Ovary (tissue), 9 donors: ENCODE measurements around the gene LILRB1. TPM values are rescaled to one million over a fixed set of nuclear protein-coding genes. Genes with fewer than 3 reads are reported as not detected.

Experiments
- DNase-seq, 5 donors: peaks; one replicate each; pipeline ENCODE4 v3.0.0-alpha.2; 2019 to 2020
- H3K27ac ChIP-seq, 2 donors: fragments of 200-600 bp; one replicate each; pipeline versions ENCODE4 v1.5.1 to v1.8.0; 2019 to 2022
- H3K27me3 ChIP-seq: fragments of 200-600 bp; one replicate; pipeline ENCODE4 v1.8.0; 2022
- H3K36me3 ChIP-seq: fragments of 200-600 bp; sonication (generic); one replicate; pipeline ENCODE4 v1.5.1; 2019
- H3K4me1 ChIP-seq: one replicate; pipeline ENCODE4 v1.8.1; 2013; ENCODE audit warnings: mild to moderate bottlenecking, moderate library complexity; ENCODE audit not compliant: insufficient read depth
- H3K4me3 ChIP-seq: fragments of 200-600 bp; sonication (generic); one replicate; pipeline ENCODE4 v1.5.1; 2017
- H3K9me3 ChIP-seq, 2 donors: fragments of 200-600 bp in 1 of 2; sonication (generic) in 1 of 2; one replicate each; pipeline versions ENCODE4 v1.5.1 to v1.8.1; 2013 to 2019; ENCODE audit warnings: mild to moderate bottlenecking in 1 of 2, moderate library complexity in 1 of 2
- EP300 ChIP-seq: sonication (generic); formaldehyde crosslinking; IDR thresholded peaks from one replicate; pipeline ENCODE4 v1.6.1; 2017; ENCODE audit warnings: antibody characterized with exemption
- POLR2A ChIP-seq: fragments of 450-650 bp; IDR thresholded peaks from one replicate; pipeline ENCODE4 v1.6.1; 2017; ENCODE audit warnings: antibody characterized with exemption, mild to moderate bottlenecking, moderate library complexity
- WGBS, 3 donors: extraction: QIAGEN DNeasy Blood & Tissue Kit in 1 of 3; methylation state at CpG; one replicate each; pipeline versions ENCODE4 v1.1.5 to v1.1.7; 2013 to 2017; 5-methylcytosine and 5-hydroxymethylcytosine counted together
- intact Hi-C, 4 donors: fragments of 100-400 bp; cut with DNase I; formaldehyde crosslinking; loops; one replicate each; pipeline versions ENCODE4 v1.11.0 to v1.15.1; 2022 to 2023
- polyA plus RNA-seq, 2 donors: library from polyadenylated mRNA; stranded (reverse); fragments of 200-250 nt in 1 of 2; fragments of 350-450 nt in 1 of 2; fragmentation: Illumina TruSeq in 1 of 2; extraction: RNeasy Lipid Tissue Mini Kit (QIAGEN cat#74804) in 1 of 2; gene quantifications; one replicate each; pipeline ENCODE4 v1.2.3, GENCODE V29; 2013 to 2014
- total RNA-seq, 7 donors: library from RNA; depleted of rRNA in 2 of 7; stranded (reverse); fragments of >200 nt in 2 of 7; fragmentation: NEBNext Ultra II Directional in 3 of 7; extraction: Animal tissue kit (Norgen Biotek cat#: 25700) in 3 of 7; gene quantifications; one replicate each; pipeline versions ENCODE4 v1.1.0 to v1.2.4, GENCODE V29; 2016 to 2023
- TF ChIP-seq, protein P1 (sequence below), 3 donors: fragments of 450-650 bp in 2 of 3; fragments of 200-600 bp in 1 of 3; IDR thresholded peaks; one replicate each; pipeline versions ENCODE4 v1.5.1 to v1.8.0; 2016 to 2022; ENCODE audit warnings: antibody characterized with exemption in 3 of 3, mild to moderate bottlenecking in 1 of 3
- donor health status: DM: no; HTN: no; CAD: no; lungs with moderate emphysema.
- donor health status: DM: no; HTN: no; CAD: no.
- donor health status: Bipolar disorder and iron deficiency.
- donor health status: DM: yes; HTN: yes; CAD: no.
- donor health status: DM: no; HTN: no; CAD: no.
- donor health status: DM: yes; HTN: yes; CAD: no.

LILRB1 gene
- total and polyA plus RNA-seq, 9 donors, result 0.60 to 12.1 (median 1.6) TPM

DNA sequence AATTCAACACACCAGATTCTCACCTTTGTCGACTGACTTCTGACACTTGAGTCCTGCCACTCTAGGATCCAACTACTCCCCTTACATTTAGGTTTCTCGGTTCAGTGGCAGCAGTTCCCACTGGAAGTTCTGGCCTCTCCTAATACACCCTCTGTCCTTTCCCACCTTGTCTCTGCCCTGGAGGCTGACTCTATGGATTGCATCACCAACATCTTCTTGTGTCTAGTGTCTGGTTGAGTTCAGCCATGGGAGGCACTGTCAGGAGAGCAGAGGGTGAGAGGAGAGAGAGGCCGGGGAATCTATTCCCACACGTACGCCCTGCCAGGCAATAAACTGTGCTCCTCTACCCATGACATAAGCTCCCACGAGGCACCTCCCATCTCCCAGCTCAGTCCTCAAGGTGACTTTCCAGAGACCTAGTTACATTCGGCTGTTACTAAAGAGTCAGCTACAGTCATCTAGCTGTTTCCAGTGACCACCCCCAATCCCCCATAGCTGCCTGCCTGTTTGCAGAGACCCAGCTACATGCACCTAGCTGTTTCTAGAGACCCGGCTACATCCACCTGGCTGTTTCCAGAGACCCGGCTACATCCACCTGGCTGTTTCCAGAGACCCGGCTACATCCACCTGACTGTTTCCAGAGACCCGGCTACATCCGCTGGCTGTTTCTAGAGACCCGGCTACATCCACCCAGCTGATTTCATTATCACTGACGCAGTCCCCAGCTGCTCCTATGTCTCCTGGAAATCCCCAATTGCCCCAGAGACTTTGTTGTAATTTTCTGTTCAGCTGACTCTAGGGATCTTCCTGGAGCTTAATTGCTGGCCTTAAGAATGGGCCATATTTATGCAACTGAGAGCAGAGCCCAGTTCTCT, 24.4 kb downstream of the LILRB1 start:
- Histone ChIP-seq H3K27me3 (no peaks in the 10 kb centered on the region), H3K4me1 (no peaks in the 10 kb centered on the region), H3K27ac (no peak overlapping the region), H3K36me3 (no peaks in the 10 kb centered on the region), H3K4me3 (no peak overlapping the region), H3K9me3 (no peaks in the 10 kb centered on the region)
- WGBS, 3 donors, result 60 to 75% (median 65%) methylated on average over 14 of the region's 14 CpGs
- intact Hi-C loops, result no loop called here
- TF ChIP-seq EP300 (no peak), POLR2A (no peak)
- TF ChIP-seq, protein P1, sequence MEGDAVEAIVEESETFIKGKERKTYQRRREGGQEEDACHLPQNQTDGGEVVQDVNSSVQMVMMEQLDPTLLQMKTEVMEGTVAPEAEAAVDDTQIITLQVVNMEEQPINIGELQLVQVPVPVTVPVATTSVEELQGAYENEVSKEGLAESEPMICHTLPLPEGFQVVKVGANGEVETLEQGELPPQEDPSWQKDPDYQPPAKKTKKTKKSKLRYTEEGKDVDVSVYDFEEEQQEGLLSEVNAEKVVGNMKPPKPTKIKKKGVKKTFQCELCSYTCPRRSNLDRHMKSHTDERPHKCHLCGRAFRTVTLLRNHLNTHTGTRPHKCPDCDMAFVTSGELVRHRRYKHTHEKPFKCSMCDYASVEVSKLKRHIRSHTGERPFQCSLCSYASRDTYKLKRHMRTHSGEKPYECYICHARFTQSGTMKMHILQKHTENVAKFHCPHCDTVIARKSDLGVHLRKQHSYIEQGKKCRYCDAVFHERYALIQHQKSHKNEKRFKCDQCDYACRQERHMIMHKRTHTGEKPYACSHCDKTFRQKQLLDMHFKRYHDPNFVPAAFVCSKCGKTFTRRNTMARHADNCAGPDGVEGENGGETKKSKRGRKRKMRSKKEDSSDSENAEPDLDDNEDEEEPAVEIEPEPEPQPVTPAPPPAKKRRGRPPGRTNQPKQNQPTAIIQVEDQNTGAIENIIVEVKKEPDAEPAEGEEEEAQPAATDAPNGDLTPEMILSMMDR (IDR thresholded peaks at IDR 0.05), result no peak
- no peak for DNase-seq

- intact Hi-C loops, result no loop called here
- H3K9me3 ChIP-seq, result no peaks in the 10 kb centered on the region
- no peak for DNase-seq
- H3K4me1 ChIP-seq, result no peaks in the 10 kb centered on the region
- TF ChIP-seq, protein P1 (IDR thresholded peaks at IDR 0.05), result no peak
- TF ChIP-seq EP300 (no peak), POLR2A (no peak)
- 70 to 75% (median 73%) methylated on average over 6 of the region's 6 CpGs for WGBS, 3 donors
- no peaks in the 10 kb centered on the region for H3K27me3 ChIP-seq
- H3K27ac ChIP-seq, result no peak overlapping the region
- H3K4me3 ChIP-seq, result no peak overlapping the region
- no peaks in the 10 kb centered on the region for H3K36me3 ChIP-seq
These were observed 29.0 kb downstream of the LILRB1 start for GRCh38 chr19:54659300-54659699.

- intact Hi-C loops, result no loop called here
- TF ChIP-seq POLR2A (no peak), EP300 (no peak)
- TF ChIP-seq, protein P1 (IDR thresholded peaks at IDR 0.05), result no peak
- H3K27me3 ChIP-seq, result no peaks in the 10 kb centered on the region
These were observed 30.0 kb downstream of the LILRB1 start for GRCh38 chr19:54660306-54660705.

GRCh38 chr19:54660964-54661363, 30.7 kb downstream of the LILRB1 start:
- Histone ChIP-seq H3K27ac (no peak overlapping the region), H3K4me1 (no peaks in the 10 kb centered on the region), H3K27me3 (no peaks in the 10 kb centered on the region), H3K36me3 (no peaks in the 10 kb centered on the region), H3K9me3 (no peaks in the 10 kb centered on the region), H3K4me3 (no peak overlapping the region)
- 71 to 79% (median 75%) methylated on average over 6 of the region's 6 CpGs for WGBS, 3 donors
- no peak for DNase-seq
- intact Hi-C loops, result no loop called here
- TF ChIP-seq EP300 (no peak), POLR2A (no peak)

More at GRCh38 chr19:54660306-54660705, 30.0 kb downstream of the LILRB1 start:
- Histone ChIP-seq H3K27ac (no peak overlapping the region), H3K4me3 (no peak overlapping the region), H3K36me3 (no peaks in the 10 kb centered on the region), H3K9me3 (no peaks in the 10 kb centered on the region), H3K4me1 (no peaks in the 10 kb centered on the region)
- WGBS, 3 donors, result 70 to 91% (median 78%) methylated on average over 5 of the region's 5 CpGs
- no peak for DNase-seq
